Adipocyte (in vitro differentiated cells): ENCODE measurements around the gene PBOV1.

Experiments
- DNase-seq: peaks from one replicate; pipeline ENCODE4 v3.0.0-alpha.2; 2015; ENCODE audit warnings: low read depth
- H3K27me3 ChIP-seq: replicated peaks from 2 replicates; pipeline ENCODE4 v1.7.0; 2013; ENCODE audit warnings: mild to moderate bottlenecking, low read length, moderate library complexity; ENCODE audit not compliant: control insufficient read depth, insufficient read depth
- H3K36me3 ChIP-seq: 2 replicates; pipeline ENCODE4 v1.7.0; 2013; ENCODE audit warnings: low read length, mild to moderate bottlenecking, moderate library complexity; ENCODE audit not compliant: control insufficient read depth, insufficient read depth, severe bottlenecking
- H3K4me1 ChIP-seq: 2 replicates; pipeline ENCODE4 v1.7.0; 2013; ENCODE audit warnings: mild to moderate bottlenecking, low read length, moderate library complexity; ENCODE audit not compliant: control insufficient read depth, insufficient read depth
- H3K4me3 ChIP-seq: 2 replicates; pipeline ENCODE4 v1.7.0; 2013; ENCODE audit warnings: mild to moderate bottlenecking, low read length, moderate library complexity
- H3K9ac ChIP-seq: 2 replicates; pipeline ENCODE4 v1.7.0; 2013; ENCODE audit warnings: mild to moderate bottlenecking, low read length, moderate library complexity
- H3K9me3 ChIP-seq: 2 replicates; pipeline ENCODE4 v1.7.0; 2013; ENCODE audit warnings: mild to moderate bottlenecking, low read length, moderate library complexity; ENCODE audit not compliant: control insufficient read depth

PBOV1 gene

DNA sequence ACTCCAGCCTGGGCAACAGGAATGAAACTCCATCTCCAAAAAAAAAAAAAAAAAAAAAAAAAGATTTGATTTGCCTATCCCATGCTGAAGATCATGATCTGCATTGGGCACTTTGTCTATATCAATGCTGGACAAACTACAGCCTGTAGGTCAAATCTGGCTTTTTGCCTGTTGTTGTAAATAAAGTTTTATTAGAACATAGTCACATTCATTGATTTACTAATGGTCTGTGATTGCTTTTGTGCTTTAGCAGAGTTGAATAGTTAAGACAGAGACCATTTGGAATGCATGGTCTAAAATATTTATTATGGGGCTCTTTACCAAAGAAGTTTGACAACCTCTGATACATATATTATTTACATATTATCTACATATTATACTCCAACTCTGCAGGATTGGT, 14.0 kb downstream of the PBOV1 start:
- H3K9ac ChIP-seq: no peak overlapping the region
- no peaks in the 10 kb centered on the region for H3K4me1 ChIP-seq
- no peaks in the 10 kb centered on the region for H3K9me3 ChIP-seq
- no peak overlapping the region for H3K4me3 ChIP-seq
- no peak for DNase-seq
- no peaks in the 10 kb centered on the region for H3K36me3 ChIP-seq
- peaks cover 8% of the 10 kb centered on the region for H3K27me3 ChIP-seq

DNA sequence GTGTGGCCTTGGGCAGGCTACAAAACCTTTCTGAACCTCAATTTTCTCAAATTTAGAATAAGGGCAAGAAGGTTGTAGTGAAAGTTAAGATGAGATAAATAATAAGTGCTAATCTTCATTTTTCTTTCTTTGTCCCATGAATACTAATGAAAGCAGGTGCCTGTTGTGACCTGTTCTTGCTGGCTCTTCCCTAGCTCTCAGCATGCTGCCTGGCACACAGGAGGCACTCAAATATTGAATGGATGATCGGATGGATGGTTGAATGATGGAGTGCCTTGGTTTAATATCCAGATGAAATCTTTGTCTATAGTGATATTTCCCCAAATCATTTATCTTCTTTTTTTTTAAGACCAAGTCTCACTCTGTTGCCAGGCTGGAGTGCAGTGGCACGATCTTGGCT, 15.0 kb downstream of the PBOV1 start:
- no peak for DNase-seq

DNA sequence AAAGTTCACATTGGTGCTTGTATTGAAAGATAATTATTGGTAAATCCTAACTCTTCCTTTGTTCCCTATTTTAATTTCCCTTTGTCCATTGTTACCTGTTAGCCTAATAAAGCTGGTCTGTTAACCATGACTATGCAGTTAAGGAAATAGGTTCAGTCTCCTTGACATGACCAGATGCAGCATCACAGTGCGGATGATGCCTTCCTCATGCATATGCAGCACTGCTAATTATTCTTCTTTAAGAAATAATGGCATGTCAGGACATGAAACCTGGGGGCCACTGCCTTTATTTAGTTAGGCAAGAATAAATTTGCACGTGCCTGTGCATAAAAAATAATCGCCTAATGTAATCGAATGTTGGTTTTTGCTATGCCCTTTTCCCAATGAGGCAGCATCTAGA, 16.5 kb downstream of the PBOV1 start:
- H3K9ac ChIP-seq: no peak overlapping the region
- H3K4me1 ChIP-seq: no peaks in the 10 kb centered on the region
- H3K36me3 ChIP-seq: no peaks in the 10 kb centered on the region
- DNase-seq: no peak
- no peak overlapping the region for H3K4me3 ChIP-seq
- H3K27me3 ChIP-seq: peaks cover 11% of the 10 kb centered on the region
- H3K9me3 ChIP-seq: no peaks in the 10 kb centered on the region

More for the DNA sequence above, 15.0 kb downstream of the PBOV1 start:
- Histone ChIP-seq H3K36me3 (no peaks in the 10 kb centered on the region), H3K9me3 (no peaks in the 10 kb centered on the region), H3K9ac (no peak overlapping the region), H3K27me3 (peaks cover 12% of the 10 kb centered on the region), H3K4me1 (no peaks in the 10 kb centered on the region), H3K4me3 (no peak overlapping the region)

DNA sequence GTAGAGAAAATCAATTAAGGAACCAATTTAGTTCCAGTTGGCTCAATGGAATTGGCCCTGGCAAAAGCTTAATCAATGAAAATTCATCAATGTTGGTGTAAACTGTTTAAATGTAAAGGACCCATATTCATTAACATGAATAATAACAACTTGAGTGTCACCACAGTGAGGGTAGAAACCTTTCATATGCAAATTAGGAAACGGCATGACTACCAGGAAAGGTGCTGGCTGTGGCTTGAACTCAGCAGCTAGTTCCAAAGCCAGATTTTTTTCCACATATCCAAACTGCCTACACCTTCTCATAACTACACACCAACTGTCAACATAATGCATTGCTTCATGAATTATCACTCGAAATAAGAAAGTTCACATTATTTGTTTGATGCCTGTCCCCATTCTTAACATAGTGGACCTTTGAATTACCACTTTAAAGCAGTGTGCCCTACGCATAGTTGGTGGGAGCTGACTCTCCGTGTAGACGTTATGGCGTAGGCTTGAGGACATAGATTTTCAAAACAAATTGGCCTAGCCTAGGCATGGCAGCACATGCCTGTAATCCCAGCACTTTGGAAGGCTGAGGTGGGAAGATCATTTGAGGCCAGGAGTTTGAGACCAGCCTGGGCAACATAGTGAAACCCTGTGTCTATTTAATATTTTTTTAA, 19.7 kb downstream of the PBOV1 start:
- DNase-seq: no peak
- H3K9me3 ChIP-seq: no peaks in the 10 kb centered on the region
- H3K9ac ChIP-seq: no peak overlapping the region
- peaks cover 8% of the 10 kb centered on the region for H3K27me3 ChIP-seq
- no peaks in the 10 kb centered on the region for H3K4me1 ChIP-seq
- H3K4me3 ChIP-seq: no peak overlapping the region
- no peaks in the 10 kb centered on the region for H3K36me3 ChIP-seq

DNA sequence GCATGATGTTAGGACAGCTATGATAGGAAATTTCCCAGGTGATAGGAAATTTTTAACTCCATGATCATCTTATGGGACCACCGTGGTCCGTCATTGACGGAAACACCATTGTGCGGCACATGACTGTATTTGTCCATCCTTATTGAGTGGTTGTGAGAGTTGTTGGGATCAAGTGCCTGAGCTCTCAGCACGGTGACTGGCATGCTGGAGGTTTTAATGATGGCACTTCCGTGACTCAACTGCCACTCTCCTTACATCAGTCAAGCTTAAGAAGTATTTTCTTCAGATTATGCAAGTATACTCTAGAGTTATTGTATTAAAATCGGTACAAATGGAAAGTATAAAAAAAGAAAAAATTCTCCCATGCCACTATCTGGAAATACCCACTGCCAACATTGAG, 20.7 kb downstream of the PBOV1 start:
- Histone ChIP-seq H3K27me3 (peaks cover 4% of the 10 kb centered on the region), H3K9ac (no peak overlapping the region)

DNA sequence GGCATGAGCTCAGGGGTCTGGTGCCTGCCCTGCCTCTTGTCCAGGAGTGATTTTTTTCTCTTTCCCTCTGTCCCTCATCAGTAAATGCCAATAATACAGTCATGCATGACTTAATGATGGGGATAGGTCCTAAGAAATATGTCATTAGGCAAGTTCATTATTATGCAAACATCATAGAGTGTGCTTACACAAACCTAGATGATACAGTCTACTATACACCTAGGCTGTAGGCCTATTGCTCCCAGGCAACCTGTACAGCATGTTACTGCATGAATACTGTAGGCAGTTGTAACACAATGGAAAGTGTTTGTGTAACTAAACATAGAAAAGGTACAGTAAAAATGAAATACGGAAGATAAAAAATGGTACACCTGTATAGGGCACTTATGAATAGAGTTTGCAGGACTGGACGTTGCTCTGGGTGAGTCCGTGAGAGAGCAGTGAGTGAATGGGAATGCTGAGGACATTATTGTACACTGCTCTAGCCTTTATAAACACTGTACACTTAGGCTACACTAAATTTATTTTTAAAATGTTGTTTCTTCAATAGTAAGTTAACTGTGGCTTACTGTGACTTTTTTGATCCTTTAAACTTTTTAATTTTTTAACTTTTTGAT, 22.1 kb downstream of the PBOV1 start:
- DNase-seq: no peak
- no peak overlapping the region for H3K4me3 ChIP-seq
- H3K27me3 ChIP-seq: peaks cover 4% of the 10 kb centered on the region
- H3K9me3 ChIP-seq: no peaks in the 10 kb centered on the region
- no peaks in the 10 kb centered on the region for H3K4me1 ChIP-seq
- no peak overlapping the region for H3K9ac ChIP-seq
- no peaks in the 10 kb centered on the region for H3K36me3 ChIP-seq

More for the DNA sequence above, 20.7 kb downstream of the PBOV1 start:
- Histone ChIP-seq H3K9me3 (no peaks in the 10 kb centered on the region), H3K36me3 (no peaks in the 10 kb centered on the region), H3K4me3 (no peak overlapping the region), H3K4me1 (no peaks in the 10 kb centered on the region)
- DNase-seq: no peak

DNA sequence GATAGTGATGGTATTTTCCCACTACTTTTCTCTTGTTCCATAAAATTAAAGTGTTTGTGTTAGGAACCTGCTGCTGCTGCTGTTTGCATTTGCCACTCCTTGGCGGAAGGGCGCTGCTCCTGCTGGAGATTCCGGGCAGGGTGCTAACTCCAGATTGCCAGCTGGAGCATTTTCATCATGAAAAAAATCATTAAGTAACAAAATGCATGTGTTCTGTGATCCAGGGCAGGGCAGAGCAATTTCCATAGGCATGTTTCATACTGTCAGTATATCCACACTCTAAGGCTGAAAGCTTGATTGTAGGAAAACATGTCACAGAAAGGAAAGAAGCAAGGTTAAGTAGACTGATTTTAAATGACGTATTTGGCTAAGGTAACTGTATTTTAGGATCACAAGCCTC, 24.0 kb downstream of the PBOV1 start:
- H3K9me3 ChIP-seq: no peaks in the 10 kb centered on the region
- H3K36me3 ChIP-seq: no peaks in the 10 kb centered on the region
- no peaks in the 10 kb centered on the region for H3K4me1 ChIP-seq
- no peak overlapping the region for H3K4me3 ChIP-seq
- DNase-seq: no peak
- H3K9ac ChIP-seq: no peak overlapping the region
- peaks cover 13% of the 10 kb centered on the region for H3K27me3 ChIP-seq

DNA sequence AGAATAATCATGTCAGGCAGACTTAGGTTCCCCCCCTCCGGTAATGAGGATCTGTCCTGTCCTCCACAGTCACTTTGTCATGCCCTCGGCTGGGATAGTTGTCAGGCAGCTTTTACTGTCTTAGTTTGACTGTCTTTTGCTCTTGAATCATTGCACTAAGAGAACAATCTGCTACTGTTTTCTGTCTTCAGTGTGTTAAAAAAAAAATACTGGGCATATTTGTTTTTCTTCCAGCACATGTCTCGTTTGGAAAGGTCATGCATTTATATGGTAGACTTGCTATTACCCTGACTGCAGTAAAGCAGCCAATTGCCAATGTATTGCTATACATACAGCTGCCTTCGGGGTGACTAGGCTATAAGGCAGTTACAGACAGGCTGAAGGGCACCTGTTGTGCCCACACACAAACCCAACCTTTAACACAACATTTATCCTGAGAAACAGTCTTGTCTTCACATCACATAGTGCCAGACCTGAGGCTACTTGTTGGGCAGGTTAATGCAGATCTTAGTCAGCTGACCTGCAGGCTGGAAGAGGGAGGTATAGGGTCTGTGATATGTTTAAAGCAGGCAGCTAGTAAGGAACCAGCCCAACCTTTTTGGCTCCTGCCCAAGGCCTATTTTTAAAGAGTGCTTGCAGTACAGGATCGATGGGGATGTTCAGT, 29.9 kb downstream of the PBOV1 start:
- Histone ChIP-seq H3K27me3 (peaks cover 29% of the 10 kb centered on the region), H3K4me3 (no peak overlapping the region), H3K9me3 (no peaks in the 10 kb centered on the region), H3K36me3 (no peaks in the 10 kb centered on the region), H3K4me1 (no peaks in the 10 kb centered on the region), H3K9ac (no peak overlapping the region)
- DNase-seq: no peak

DNA sequence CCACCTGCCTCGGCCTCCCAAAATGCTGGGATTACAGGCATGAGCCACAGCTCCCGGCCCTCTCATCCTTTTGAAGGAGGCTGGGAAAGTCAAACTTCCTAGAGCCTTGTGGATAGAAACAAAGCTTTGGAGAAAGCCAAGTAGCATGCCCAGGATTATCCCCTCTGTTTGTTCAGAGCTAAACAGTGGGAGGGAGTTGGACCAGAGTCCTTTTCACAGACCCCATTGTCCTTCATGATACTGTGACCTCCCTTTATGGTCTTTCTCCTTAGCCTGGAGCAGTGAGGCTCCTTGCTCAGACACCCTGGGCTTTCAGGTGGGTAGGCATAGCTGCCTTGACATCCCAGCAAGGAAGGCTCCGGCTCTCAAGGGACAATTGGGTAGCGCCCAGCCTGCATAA, 31.1 kb downstream of the PBOV1 start:
- Histone ChIP-seq H3K4me3 (no peak overlapping the region), H3K9me3 (no peaks in the 10 kb centered on the region), H3K4me1 (no peaks in the 10 kb centered on the region), H3K9ac (no peak overlapping the region), H3K36me3 (no peaks in the 10 kb centered on the region), H3K27me3 (peaks cover 29% of the 10 kb centered on the region)
- no peak for DNase-seq

DNA sequence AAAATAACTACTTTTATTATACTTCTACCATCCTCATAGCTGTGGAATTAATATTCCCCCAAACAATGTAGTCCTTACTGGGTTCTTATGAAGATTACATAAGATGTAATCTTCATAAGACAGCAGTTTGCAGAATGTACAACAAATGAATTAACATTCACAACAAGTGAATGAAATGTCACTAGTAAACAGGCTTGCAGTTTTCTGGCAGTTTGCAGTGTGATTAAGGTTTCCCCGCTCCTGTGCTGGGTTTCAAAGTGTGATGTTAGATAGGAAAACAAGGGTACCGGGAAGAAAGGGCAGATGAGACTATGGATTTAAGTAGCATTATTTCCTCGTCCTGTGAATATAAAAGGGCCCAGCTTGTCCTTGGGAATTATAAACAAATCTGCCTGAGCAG, 34.1 kb downstream of the PBOV1 start:
- Histone ChIP-seq H3K27me3 (peaks cover 28% of the 10 kb centered on the region), H3K9ac (no peak overlapping the region), H3K4me1 (no peaks in the 10 kb centered on the region), H3K4me3 (no peak overlapping the region), H3K9me3 (no peaks in the 10 kb centered on the region), H3K36me3 (no peaks in the 10 kb centered on the region)
- no peak for DNase-seq

DNA sequence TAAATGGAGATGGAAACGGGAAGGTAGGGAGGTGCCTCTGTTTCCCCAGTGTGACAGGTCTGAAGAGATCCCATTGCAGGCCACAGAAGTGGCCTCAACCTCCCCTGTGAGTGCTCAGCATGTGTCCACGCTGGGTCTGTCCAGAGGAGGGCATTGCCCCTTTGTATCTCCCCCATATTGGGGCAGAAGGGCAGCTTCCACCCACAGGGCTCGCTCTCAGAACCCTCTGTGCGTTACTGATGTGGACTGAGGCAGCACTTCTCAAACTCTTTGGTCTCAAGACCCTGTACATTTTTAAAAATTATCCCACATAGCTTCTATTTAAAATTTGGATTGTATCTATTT, 34.5 kb downstream of the PBOV1 start:
- Histone ChIP-seq H3K4me1 (no peaks in the 10 kb centered on the region), H3K36me3 (no peaks in the 10 kb centered on the region), H3K27me3 (peaks cover 23% of the 10 kb centered on the region), H3K4me3 (no peak overlapping the region), H3K9me3 (no peaks in the 10 kb centered on the region), H3K9ac (no peak overlapping the region)
- no peak for DNase-seq
